B cell (primary cell): ENCODE results near the gene XAGE2. TPM values are rescaled to one million over a fixed set of nuclear protein-coding genes. Genes with fewer than 3 reads are reported as not detected.

Source experiments
- ATAC-seq: fragments of 200-7000 bp; cut with Tn5 transposase; one replicate; pipeline ENCODE4 v1.10.0; 2021; ENCODE audit warnings: low read depth, mild to moderate bottlenecking, moderate number of reproducible peaks, moderate library complexity
- CTCF ChIA-PET: fragments of 350-600 bp; sonication (Branson Sonifier 250); formaldehyde crosslinking; loops from one replicate; lab custom pipeline; 2021; ENCODE audit warnings: antibody characterized with exemption, inconsistent platforms; lab: Charles Lee
- POLR2A ChIA-PET: fragments of 350-600 bp; sonication (Branson Sonifier 250); formaldehyde crosslinking; loops from one replicate; lab custom pipeline; 2021; ENCODE audit warnings: antibody characterized with exemption; lab: Charles Lee
- DNase-seq: peaks from one replicate; pipeline ENCODE4 v3.0.0; 2013
- H2AFZ ChIP-seq: 2 replicates; pipeline ENCODE4 v1.6.1; 2012; ENCODE audit warnings: mild to moderate bottlenecking, low read depth, low read length; ENCODE audit not compliant: insufficient read depth, poor library complexity, severe bottlenecking
- H3K27ac ChIP-seq, 2 donors: 1 replicate in 1 of 2; 2 replicates in 1 of 2; pipeline ENCODE4 v1.5.1; 2012 to 2013; ENCODE audit warnings: low read length in 2 of 2, mild to moderate bottlenecking in 2 of 2, moderate library complexity in 1 of 2
- H3K27me3 ChIP-seq, 4 experiments: fragments of 200-600 bp in 1 of 4; sonication (generic) in 1 of 4; replicated peaks in 1 of 4; 1 replicate in 2 of 4; 2 replicates in 2 of 4; pipeline versions ENCODE4 v1.6.1 to v1.7.0; 2013 to 2016; ENCODE audit warnings: low read length in 3 of 4, mild to moderate bottlenecking in 2 of 4, mixed read lengths in 1 of 4, moderate library complexity in 1 of 4; ENCODE audit not compliant: insufficient read depth in 4 of 4, control insufficient read depth in 3 of 4; ENCODE audit errors: control extremely low read depth in 1 of 4
- H3K36me3 ChIP-seq, 2 experiments: replicated peaks in 1 of 2; 1 replicate in 1 of 2; 2 replicates in 1 of 2; pipeline versions ENCODE4 v1.6.1 to v1.7.1; 2013; ENCODE audit warnings: low read length in 1 of 2; ENCODE audit not compliant: insufficient read depth in 2 of 2, control insufficient read depth in 1 of 2; ENCODE audit errors: control extremely low read depth in 1 of 2, extremely low read depth in 1 of 2
- H3K4me1 ChIP-seq, 2 donors: fragments of 200-600 bp in 1 of 2; sonication (generic) in 1 of 2; 1 replicate in 1 of 2; 2 replicates in 1 of 2; pipeline versions ENCODE4 v1.5.1 to v1.6.1; 2013 to 2017; ENCODE audit warnings: low read length in 2 of 2; ENCODE audit not compliant: control insufficient read depth in 2 of 2, insufficient read depth in 2 of 2
- H3K4me2 ChIP-seq: replicated peaks from 2 replicates; pipeline ENCODE3; 2012; ENCODE audit warnings: mild to moderate bottlenecking, low read depth, low read length; ENCODE audit not compliant: poor library complexity, severe bottlenecking
- H3K4me3 ChIP-seq, 5 experiments: fragments of 200-600 bp in 1 of 5; sonication (generic) in 1 of 5; 1 replicate in 3 of 5; 2 replicates in 2 of 5; pipeline versions ENCODE4 v1.5.1 to v1.7.0; 2011 to 2016; ENCODE audit warnings: low read length in 4 of 5, mild to moderate bottlenecking in 4 of 5, low read depth in 2 of 5, control low read depth in 1 of 5, moderate library complexity in 1 of 5; ENCODE audit not compliant: insufficient read depth in 1 of 5; ENCODE audit errors: control extremely low read depth in 1 of 5, extremely low read depth in 1 of 5
- H3K79me2 ChIP-seq: fragments of 200-600 bp; sonication (generic); one replicate; pipeline ENCODE4 v1.6.0; 2016; ENCODE audit warnings: low read length; ENCODE audit not compliant: control insufficient read depth, insufficient read depth
- H3K9ac ChIP-seq: fragments of 200-600 bp; sonication (generic); 2 replicates; pipeline ENCODE4 v1.6.1; 2017; ENCODE audit warnings: mild to moderate bottlenecking, low read length, moderate library complexity
- H3K9me3 ChIP-seq, 3 donors: one replicate each; pipeline versions ENCODE4 v1.6.1 to v1.7.1; 2013; ENCODE audit warnings: low read length in 2 of 3; ENCODE audit not compliant: control insufficient read depth in 2 of 3, insufficient read depth in 1 of 3; ENCODE audit errors: control extremely low read depth in 1 of 3
- H4K20me1 ChIP-seq: 2 replicates; pipeline ENCODE4 v1.6.0; 2012; ENCODE audit warnings: mild to moderate bottlenecking, low read length; ENCODE audit not compliant: insufficient read depth, control insufficient read depth, poor library complexity, severe bottlenecking
- H3K27ac Mint-ChIP-seq: one replicate; pipeline ENCODE4 v1.8.0; 2021; ENCODE audit warnings: mixed read lengths
- H3K27me3 Mint-ChIP-seq: one replicate; pipeline ENCODE4 v1.8.0; 2021; ENCODE audit warnings: mixed read lengths
- H3K4me1 Mint-ChIP-seq: one replicate; pipeline ENCODE4 v1.8.0; 2021; ENCODE audit warnings: mixed read lengths
- H3K4me3 Mint-ChIP-seq: one replicate; pipeline ENCODE4 v1.8.0; 2021; ENCODE audit warnings: mixed read lengths
- H3K9me3 Mint-ChIP-seq: one replicate; pipeline ENCODE4 v1.8.0; 2022; ENCODE audit warnings: mixed read lengths; ENCODE audit not compliant: insufficient read depth
- EZH2 ChIP-seq: IDR thresholded peaks from 2 replicates; pipeline ENCODE4 v1.6.1; 2012; ENCODE audit warnings: borderline replicate concordance, low read depth, mild to moderate bottlenecking, moderate library complexity, low read length; ENCODE audit not compliant: insufficient read depth, poor library complexity, severe bottlenecking
- WGBS: methylation state at CpG from one replicate; pipeline ENCODE4 v1.1.5; 2013; ENCODE audit warnings: missing lambda C conversion rate; ENCODE audit not compliant: insufficient coverage; 5-methylcytosine and 5-hydroxymethylcytosine counted together
- intact Hi-C: fragments of 100-400 bp; cut with micrococcal nuclease; formaldehyde crosslinking; loops from one replicate; pipeline ENCODE4 v1.10.0; 2022
- polyA plus RNA-seq: library from polyadenylated mRNA; depleted of rRNA; stranded (reverse); fragments of >200 nt; gene quantifications from 2 replicates; pipeline ENCODE4 v1.2.3, GENCODE V29; 2012
- total RNA-seq, 2 donors: library from RNA; stranded (reverse); fragments of 120-200 nt in 1 of 2; gene quantifications; 1 replicate in 1 of 2; 2 replicates in 1 of 2; pipeline versions ENCODE4 v1.2.3 to v1.2.4, GENCODE V29; 2013 to 2022
- TF ChIP-seq, protein P1 (sequence below): fragments of 200-600 bp; IDR thresholded peaks from one replicate; pipeline ENCODE4 v1.8.0; 2022; ENCODE audit warnings: antibody characterized with exemption, mild to moderate bottlenecking

Gene XAGE2
- total and polyA plus RNA-seq, 2 donors (not counting 1 experiment from before 2014, with no cell fraction given): not detected

GRCh38 chrX:52363247-52363883, 5.5 kb upstream of the XAGE2 start:
- H3K27ac ChIP-seq: no peak overlapping the region
- intact Hi-C loops: no loop called here
- ChIA-PET CTCF (no interaction called here), POLR2A (no interaction called here)
- no peak overlapping the region for H3K27ac Mint-ChIP-seq
- ATAC-seq (no peak), DNase-seq (no peak)
- no peaks in the 10 kb centered on the region for H3K9me3 Mint-ChIP-seq
- 0% methylated on average over 1 of the region's 8 CpGs for WGBS
- H3K9ac ChIP-seq: no peak overlapping the region
- H3K9me3 ChIP-seq: no peaks in the 10 kb centered on the region
- no peaks in the 10 kb centered on the region for H3K36me3 ChIP-seq
- H3K79me2 ChIP-seq: no peaks in the 10 kb centered on the region
- no peaks in the 10 kb centered on the region for H4K20me1 ChIP-seq
- no peak overlapping the region for H3K4me3 ChIP-seq
- no peaks in the 10 kb centered on the region for H3K4me1 ChIP-seq
- H2AFZ ChIP-seq: no peak overlapping the region
- TF ChIP-seq EZH2: no peak
- TF ChIP-seq, protein P1, sequence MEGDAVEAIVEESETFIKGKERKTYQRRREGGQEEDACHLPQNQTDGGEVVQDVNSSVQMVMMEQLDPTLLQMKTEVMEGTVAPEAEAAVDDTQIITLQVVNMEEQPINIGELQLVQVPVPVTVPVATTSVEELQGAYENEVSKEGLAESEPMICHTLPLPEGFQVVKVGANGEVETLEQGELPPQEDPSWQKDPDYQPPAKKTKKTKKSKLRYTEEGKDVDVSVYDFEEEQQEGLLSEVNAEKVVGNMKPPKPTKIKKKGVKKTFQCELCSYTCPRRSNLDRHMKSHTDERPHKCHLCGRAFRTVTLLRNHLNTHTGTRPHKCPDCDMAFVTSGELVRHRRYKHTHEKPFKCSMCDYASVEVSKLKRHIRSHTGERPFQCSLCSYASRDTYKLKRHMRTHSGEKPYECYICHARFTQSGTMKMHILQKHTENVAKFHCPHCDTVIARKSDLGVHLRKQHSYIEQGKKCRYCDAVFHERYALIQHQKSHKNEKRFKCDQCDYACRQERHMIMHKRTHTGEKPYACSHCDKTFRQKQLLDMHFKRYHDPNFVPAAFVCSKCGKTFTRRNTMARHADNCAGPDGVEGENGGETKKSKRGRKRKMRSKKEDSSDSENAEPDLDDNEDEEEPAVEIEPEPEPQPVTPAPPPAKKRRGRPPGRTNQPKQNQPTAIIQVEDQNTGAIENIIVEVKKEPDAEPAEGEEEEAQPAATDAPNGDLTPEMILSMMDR: no peak
- no peaks in the 10 kb centered on the region for H3K27me3 Mint-ChIP-seq
- H3K4me2 ChIP-seq: no peak overlapping the region
- no peak overlapping the region for H3K4me3 Mint-ChIP-seq
- no peaks in the 10 kb centered on the region for H3K4me1 Mint-ChIP-seq
- peaks cover 0 to 9% (median 0%) of the 10 kb centered on the region in 4 experiments for H3K27me3 ChIP-seq

DNA sequence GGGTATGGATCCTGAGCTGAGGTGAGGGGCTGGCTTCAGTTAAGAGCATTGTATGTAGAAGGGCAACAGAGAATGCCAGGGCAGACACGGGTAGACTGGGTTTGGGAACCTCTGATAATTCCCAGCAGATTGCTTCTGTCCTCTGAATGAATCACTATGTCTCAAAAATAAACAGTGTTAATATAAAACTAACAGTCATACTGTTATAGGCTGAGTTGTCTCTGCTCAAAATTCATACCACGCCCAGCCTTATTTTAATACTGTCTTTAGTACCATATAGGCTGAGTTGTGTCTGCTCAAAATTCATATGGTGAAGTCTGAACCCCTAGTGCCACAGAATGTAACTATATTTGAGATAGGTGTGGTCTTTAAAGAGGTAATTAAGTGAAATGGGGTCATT, 10.0 kb downstream of the XAGE2 start:
- Histone ChIP-seq H3K4me1 (no peaks in the 10 kb centered on the region), H3K36me3 (no peaks in the 10 kb centered on the region), H4K20me1 (no peaks in the 10 kb centered on the region), H3K4me3 (no peak overlapping the region), H3K79me2 (no peaks in the 10 kb centered on the region), H3K4me2 (no peak overlapping the region), H2AFZ (no peak overlapping the region), H3K27me3 (no peaks in the 10 kb centered on the region), H3K9me3 (no peaks in the 10 kb centered on the region), H3K27ac (no peak overlapping the region), H3K9ac (no peak overlapping the region)
- TF ChIP-seq, protein P1: no peak
- Mint-ChIP-seq H3K4me3 (no peak overlapping the region), H3K27me3 (peaks cover 9% of the 10 kb centered on the region), H3K27ac (no peak overlapping the region), H3K9me3 (no peaks in the 10 kb centered on the region), H3K4me1 (no peaks in the 10 kb centered on the region)
- intact Hi-C loops: no loop called here
- ATAC-seq: no peak
- no CpG with 5 or more reads among the region's 2 CpGs for WGBS
- CTCF ChIA-PET: no interaction called here
- DNase-seq: no peak
- POLR2A ChIA-PET: no interaction called here
